Choroid plexus epithelial cell (primary cell): Measurements from ENCODE around the gene PCDHGB3.

Source experiments
- DNase-seq: peaks from one replicate; pipeline ENCODE4 v3.0.0-alpha.2; 2010; ENCODE audit warnings: low read depth
- H3K4me3 ChIP-seq: 2 replicates; pipeline ENCODE4 v1.5.1; 2011; ENCODE audit warnings: low read depth, mild to moderate bottlenecking, control low read depth, low read length, moderate library complexity
- CTCF ChIP-seq: conservative IDR thresholded peaks from 2 replicates; pipeline ENCODE4 v1.5.1; 2011; ENCODE audit warnings: low read depth, mild to moderate bottlenecking, control low read depth, inconsistent platforms, low read length, moderate library complexity

PCDHGB3 gene

DNA sequence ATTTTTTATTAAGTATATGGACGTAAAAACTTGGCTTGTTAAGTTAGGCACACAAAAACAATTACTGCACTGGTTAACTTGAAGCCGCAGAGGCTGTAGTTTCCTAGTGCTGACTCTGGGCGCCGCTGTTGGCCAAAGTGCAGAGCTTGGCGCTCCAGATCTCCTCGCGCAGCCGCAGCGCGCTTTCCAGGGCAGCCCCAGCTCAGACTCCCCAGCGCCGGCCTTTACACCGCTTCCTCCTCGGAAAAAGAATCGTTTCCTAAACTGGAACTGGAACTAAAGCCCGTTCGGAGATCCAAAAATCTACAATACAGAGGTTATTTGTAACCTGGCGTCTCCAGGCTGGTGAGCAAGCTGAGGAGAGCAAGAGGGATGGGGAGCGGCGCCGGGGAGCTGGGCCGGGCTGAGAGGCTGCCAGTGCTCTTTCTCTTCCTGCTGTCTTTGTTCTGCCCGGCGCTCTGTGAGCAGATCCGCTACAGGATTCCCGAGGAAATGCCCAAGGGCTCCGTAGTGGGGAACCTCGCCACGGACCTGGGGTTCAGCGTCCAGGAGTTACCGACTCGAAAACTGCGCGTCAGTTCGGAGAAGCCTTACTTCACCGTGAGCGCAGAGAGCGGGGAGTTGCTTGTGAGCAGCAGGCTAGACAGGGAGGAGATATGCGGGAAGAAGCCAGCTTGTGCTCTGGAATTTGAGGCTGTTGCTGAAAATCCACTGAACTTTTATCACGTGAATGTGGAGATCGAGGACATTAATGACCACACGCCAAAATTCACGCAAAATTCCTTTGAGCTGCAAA is 27.9 kb downstream of the PCDHGB3 start, which contains the start of gene PCDHGB5:
Gene PCDHGB5 (plus strand): TSS at position 192 of the 796 bp plus-strand sequence. CDS start 181 bp downstream, at position 373.
- peak; percentile 67 for TF ChIP-seq CTCF
- DNase-seq = peak; percentile 68
- H3K4me3 ChIP-seq = peak within 1 kb of the TSS; percentile 49

- TF ChIP-seq CTCF = no peak
- DNase-seq = no peak
- H3K4me3 ChIP-seq = no peak overlapping the region
Observed at GRCh38 chr5:141398608-141399007, 28.6 kb downstream of the PCDHGB3 start.

DNA sequence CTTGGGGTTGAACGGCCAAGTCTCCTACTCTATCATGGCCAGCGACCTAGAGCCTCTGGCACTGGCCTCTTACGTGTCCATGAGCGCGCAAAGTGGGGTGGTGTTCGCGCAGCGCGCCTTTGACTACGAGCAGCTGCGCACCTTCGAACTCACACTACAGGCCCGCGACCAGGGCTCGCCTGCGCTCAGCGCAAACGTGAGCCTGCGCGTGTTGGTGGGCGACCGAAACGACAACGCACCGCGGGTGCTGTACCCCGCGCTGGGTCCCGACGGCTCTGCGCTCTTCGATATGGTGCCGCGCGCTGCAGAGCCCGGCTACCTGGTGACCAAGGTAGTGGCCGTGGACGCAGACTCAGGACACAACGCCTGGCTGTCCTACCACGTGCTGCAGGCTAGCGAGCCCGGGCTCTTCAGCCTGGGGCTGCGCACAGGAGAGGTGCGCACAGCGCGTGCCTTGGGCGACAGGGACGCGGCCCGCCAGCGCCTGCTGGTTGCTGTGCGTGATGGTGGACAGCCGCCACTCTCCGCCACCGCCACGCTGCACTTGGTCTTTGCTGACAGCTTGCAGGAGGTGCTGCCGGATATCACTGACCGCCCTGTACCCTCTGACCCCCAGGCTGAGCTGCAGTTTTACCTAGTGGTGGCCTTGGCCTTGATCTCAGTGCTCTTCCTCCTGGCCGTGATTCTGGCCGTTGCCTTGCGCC is 29.7 kb downstream of the PCDHGB3 start:
- no peak for DNase-seq
- TF ChIP-seq CTCF = no peak
- H3K4me3 ChIP-seq = no peak overlapping the region

DNA sequence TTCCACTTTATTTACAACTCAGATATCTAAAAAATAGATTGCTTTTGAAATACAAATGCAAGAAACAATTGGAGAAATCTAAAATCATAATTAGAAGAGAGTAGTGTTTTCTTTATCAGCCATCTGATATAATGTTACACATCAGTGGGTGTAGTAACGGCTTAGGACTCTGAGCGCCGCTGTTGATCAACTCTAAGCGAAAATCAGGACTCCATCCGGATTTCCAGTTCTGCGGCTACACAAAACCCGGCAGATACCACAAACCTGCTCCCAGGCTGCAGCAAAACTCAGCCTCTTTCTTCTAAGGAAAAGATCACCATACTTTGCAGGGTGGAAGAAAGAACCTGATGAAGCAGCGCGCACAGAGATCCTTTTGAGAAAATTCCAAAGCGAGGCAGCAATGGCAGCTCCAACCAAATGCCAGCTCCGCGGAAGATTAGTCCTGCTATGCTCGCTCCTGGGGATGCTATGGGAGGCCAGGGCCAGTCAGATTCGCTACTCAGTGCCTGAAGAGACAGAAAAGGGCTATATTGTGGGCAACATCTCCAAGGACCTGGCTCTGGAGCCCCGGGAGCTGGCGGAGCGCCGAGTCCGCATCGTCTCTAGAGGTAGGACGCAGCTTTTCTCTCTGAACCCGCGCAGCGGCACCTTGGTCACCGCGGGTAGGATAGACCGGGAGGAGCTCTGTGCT is 32.7 kb downstream of the PCDHGB3 start, which contains the start of gene PCDHGA9:
Gene PCDHGA9 (plus strand): TSS at position 226 of the 691 bp plus-strand sequence. CDS start 175 bp downstream, at position 401.
- DNase-seq = peak; percentile 43
- H3K4me3 ChIP-seq = peak within 1 kb of the TSS; percentile 38
- TF ChIP-seq CTCF = peak; percentile 52

- DNase-seq = no peak
- no peak for TF ChIP-seq CTCF
- no peak overlapping the region for H3K4me3 ChIP-seq
Observed at GRCh38 chr5:141403387-141403786, 33.3 kb downstream of the PCDHGB3 start.

- TF ChIP-seq CTCF = peak; percentile 65
- DNase-seq = peak; percentile 50
- H3K4me3 ChIP-seq = peak within 1 kb of the TSS; percentile 40
Observed at GRCh38 chr5:141407790-141408505, 37.9 kb downstream of the PCDHGB3 start, which contains the start of gene PCDHGB6. Gene PCDHGB6 (plus strand): TSS chr5:141408021. CDS start chr5:141408203, 182 bp downstream.
